HG03159 (cell line): ENCODE data around the gene KNSTRN.

ENCODE experiments used
- ATAC-seq: cut with Tn5 transposase; IDR thresholded peaks from one replicate; pipeline ENCODE4 v1.9.1; 2021; ENCODE audit warnings: mild to moderate bottlenecking, moderate library complexity; ENCODE audit not compliant: unreplicated experiment

The KNSTRN gene

GRCh38 chr15:40365016-40365415, 17.5 kb upstream of the KNSTRN start:
- ATAC-seq = no peak

DNA sequence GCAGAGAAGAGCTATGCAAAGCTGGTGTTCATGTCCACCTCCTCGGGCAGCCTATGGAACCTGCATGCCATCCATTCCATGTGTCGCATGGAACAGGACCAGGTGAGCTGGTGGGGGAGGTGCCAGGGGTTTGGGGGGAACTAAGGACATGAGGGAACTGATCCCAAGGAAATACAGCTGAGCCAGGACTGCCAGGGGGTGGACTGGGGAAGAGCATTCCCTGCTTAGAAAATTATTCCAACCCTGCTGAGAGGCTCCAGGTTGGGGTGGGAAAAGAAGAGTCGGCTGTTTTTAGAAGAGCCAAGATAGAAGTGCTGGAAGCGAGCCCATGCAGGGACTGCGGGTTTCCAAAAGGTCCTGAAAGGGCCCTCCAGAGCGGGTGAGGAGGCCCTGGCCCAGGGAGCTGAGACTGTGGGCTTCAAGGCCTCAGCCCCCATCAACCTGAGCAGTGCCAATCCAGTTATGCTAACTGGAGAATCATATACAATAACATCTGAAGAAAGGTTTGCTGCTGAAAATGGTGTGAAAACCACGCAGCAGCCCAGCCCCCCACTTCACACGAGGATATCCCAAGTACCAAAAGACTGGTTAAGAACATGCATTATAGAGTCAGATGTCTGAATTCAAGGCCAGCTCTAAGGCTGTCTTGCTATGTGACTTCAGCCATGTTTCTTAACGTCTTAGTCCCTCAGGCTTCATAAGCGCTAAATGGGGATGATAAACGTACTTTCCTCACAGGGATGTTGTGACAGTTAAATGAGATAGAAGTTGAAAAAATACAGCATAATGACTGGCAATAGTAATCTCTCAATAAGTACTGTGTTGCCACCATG, 16.7 kb upstream of the KNSTRN start:
- no peak for ATAC-seq

GRCh38 chr15:40366457-40367370, 15.8 kb upstream of the KNSTRN start:
- no peak for ATAC-seq

- ATAC-seq = no peak
These were observed 15.2 kb upstream of the KNSTRN start for GRCh38 chr15:40367371-40367685.

GRCh38 chr15:40367686-40368611, 14.6 kb upstream of the KNSTRN start:
- ATAC-seq = peak; percentile 78

DNA sequence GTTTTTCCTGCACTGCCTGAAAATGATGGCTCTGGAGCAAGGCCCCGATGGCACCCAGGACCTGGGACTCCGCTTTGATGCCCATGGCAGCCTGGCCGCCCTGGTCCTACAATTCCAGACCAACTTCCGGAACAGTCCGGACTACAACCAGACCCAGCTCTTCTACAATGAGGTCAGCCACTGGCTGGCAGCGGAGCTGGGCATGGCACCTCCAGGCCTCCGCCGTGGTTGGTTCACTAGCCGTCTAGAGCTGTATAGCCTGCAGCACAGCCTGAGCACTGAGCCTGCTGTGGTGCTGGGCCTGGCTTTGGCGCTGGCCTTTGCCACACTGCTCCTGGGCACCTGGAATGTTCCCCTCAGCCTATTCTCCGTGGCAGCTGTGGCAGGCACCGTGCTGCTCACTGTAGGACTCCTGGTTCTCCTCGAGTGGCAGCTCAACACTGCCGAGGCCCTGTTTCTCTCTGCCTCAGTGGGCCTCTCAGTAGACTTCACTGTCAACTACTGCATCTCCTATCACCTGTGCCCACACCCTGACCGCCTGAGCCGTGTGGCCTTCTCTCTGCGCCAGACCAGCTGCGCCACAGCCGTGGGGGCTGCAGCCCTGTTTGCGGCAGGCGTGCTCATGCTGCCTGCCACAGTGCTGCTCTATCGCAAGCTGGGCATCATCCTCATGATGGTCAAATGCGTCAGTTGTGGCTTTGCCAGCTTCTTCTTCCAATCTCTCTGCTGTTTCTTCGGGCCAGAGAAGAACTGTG, 13.6 kb upstream of the KNSTRN start:
- no peak for ATAC-seq

GRCh38 chr15:40369474-40369869, 13.0 kb upstream of the KNSTRN start:
- ATAC-seq = no peak

DNA sequence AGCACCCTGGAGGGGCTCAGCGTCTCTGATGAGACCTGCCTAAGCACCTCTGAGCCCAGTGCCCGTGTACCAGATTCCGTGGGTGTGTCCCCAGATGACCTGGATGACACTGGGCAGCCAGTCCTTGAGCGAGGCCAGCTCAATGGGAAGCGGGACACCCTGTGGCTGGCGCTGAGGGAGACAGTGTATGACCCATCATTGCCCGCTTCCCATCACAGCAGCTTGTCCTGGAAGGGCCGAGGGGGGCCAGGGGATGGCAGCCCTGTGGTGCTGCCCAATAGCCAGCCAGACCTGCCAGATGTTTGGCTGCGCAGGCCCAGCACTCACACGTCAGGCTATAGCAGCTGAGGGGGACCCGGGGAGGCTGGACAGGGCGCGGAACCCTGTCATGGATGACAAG, 12.6 kb upstream of the KNSTRN start:
- ATAC-seq = no peak

DNA sequence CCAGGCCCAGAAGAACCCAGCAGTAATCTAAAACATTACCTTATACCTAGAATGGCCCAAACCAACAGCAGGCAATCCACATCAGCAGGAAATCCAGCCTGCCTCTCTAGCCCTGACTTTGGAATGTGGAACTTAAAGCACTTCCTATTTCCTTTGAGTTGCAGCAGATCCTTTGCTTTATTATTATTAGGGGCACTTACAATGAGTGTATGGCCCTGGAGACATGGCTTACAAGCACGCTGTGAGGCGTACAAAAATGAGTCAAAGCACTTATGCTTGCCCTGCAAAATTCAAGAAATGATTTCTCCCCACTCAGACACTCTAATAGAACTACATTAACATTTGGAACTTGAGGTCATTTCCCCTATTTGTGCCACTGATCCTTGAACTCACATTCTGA, 9.5 kb upstream of the KNSTRN start:
- ATAC-seq = no peak

GRCh38 chr15:40377606-40378005, 4.9 kb upstream of the KNSTRN start:
- ATAC-seq = no peak

GRCh38 chr15:40379374-40379773, 3.1 kb upstream of the KNSTRN start:
- ATAC-seq = no peak

- ATAC-seq = no peak
These were observed 2.7 kb upstream of the KNSTRN start for GRCh38 chr15:40379853-40380252.

DNA sequence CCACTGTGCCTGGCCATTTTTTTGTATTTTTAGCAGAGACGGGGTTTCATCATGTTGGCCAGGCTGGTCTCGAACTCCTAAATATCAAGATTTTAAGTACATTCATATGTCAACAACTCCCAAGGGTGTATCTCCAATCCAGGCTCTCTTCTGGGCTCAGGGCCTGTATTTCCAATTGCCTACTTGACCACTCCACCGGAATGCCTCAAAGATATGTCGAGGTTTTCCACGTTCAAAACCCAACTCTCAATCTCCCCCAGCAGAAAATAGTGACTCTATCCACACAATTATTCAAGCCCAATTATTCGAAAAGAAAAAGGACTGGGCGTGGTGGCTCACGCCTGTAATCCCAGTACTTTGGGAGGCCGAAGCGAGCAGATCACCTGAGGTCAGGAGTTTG, 1.9 kb upstream of the KNSTRN start:
- no peak for ATAC-seq

DNA sequence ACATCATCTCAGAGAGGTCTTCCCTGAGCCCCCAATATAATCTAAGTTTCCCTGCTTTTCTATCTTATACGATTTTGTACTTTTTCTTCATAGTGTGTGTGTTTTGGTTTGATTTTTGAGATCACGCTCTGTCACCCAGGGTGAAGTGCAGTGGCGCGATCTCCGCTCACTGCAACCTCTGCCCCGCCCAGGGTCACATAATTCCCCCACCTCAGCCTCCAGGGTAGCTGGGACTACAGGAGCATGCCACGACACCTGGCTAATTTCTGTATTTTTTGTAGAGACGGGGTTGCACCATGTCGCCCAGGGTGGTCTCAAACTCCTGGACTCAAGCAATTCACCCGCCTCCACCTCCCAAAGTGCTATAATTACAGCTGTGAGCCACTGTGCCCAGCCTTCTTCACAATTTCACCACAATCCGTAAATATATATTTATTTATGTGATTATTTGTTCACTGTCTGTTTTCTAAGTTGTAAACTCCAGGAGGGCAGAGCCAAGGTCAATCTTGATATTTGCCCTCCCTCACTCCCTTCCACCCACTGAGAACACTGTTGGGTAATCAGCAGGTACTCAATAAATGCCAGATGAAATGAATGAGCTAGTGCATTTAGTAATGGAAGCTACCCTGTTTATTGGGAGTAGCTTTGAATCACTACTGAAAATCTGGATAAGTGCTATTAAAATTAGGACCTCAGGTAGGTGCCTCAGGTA, 547 bp upstream of the KNSTRN start:
- ATAC-seq = no peak

- ATAC-seq = no peak
These were observed 4.0 kb downstream of the KNSTRN start for GRCh38 chr15:40386480-40386879.

GRCh38 chr15:40388941-40389823, 6.7 kb downstream of the KNSTRN start:
- no peak for ATAC-seq

DNA sequence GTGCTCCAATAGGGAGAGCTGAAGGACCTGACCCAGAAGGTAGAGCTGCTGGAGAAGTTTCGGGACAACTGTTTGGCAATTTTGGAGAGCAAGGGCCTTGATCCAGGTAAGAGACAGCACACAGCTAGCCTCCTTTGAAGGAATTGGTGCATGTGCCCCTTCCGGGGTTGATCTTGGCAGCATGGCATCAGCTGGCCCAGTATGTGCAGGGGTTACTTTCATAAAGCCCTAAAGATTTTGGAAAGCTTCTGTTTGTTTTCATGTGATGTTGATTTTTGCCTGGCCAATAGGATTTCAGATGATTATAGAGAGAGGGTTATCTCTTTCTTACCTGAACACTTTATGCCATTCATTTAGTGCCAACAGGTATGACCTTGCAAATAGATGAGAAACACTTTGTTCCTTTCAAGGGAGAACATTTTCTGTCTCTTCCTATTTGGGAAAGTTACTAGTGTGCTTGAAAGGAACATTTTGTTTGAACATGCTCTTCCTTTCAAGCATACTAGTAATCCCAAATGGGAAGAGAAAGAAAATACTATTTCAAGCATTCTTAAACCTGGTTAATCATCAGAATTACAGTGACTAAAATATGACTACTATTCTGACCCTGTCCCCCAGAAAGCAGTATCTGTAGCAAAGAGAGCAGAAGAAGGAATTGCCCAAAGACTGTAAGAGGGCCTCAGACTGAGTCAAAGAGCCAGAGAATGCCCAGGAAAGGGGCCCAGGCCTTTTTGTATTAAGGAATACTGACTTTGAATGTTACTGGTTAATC, 7.5 kb downstream of the KNSTRN start:
- ATAC-seq = no peak
